K562 (cell line): ENCODE data around the gene VARS1. TPM values are rescaled to one million over a fixed set of nuclear protein-coding genes. Genes with fewer than 3 reads are reported as not detected.

Experiments used
- ATF7 ChIP-seq: fragments of 450-650 bp; IDR thresholded peaks from 2 replicates; pipeline ENCODE4 v1.7.1; 2014; ENCODE audit warnings: mild to moderate bottlenecking, moderate library complexity
- CBFA2T2 ChIP-seq: fragments of 450-650 bp; conservative IDR thresholded peaks from 2 replicates; pipeline ENCODE4 v1.6.1; 2017; ENCODE audit warnings: mild to moderate bottlenecking
- DPF2 ChIP-seq: fragments of 450-650 bp; IDR thresholded peaks from 2 replicates; pipeline ENCODE4 v1.6.1; 2016
- ELF2 ChIP-seq: fragments of 250-450 bp; sonication (Bioruptor Pico); IDR thresholded peaks from 2 replicates; pipeline ENCODE4 v1.5.0; 2021; ENCODE audit warnings: mild to moderate bottlenecking
- ESRRA ChIP-seq: fragments of 450-650 bp; IDR thresholded peaks from 2 replicates; pipeline ENCODE4 v1.6.1; 2014; ENCODE audit warnings: low read depth, mild to moderate bottlenecking, moderate library complexity, borderline replicate concordance
- FIP1L1 ChIP-seq: fragments of 200-400 bp; formaldehyde crosslinking; IDR thresholded peaks from 2 replicates; pipeline ENCODE4 v1.6.1; 2018; ENCODE audit warnings: mild to moderate bottlenecking, low read depth, low read length; ENCODE audit not compliant: poor library complexity, severe bottlenecking
- FOXJ3 ChIP-seq: sonication (generic); formaldehyde crosslinking; IDR thresholded peaks from 2 replicates; pipeline ENCODE4 v1.4.0; 2020; ENCODE audit warnings: mild to moderate bottlenecking, missing genetic modification reagents
- GTF2E2 ChIP-seq: fragments of 200-800 bp; sonication (Bioruptor generic); IDR thresholded peaks from 2 replicates; pipeline ENCODE4 v1.6.1; 2016; ENCODE audit warnings: missing genetic modification characterization, missing compliant biosample characterization
- HOXB6 ChIP-seq: fragments of 250-450 bp; sonication (Bioruptor Pico); IDR thresholded peaks from 2 replicates; pipeline ENCODE4 v1.5.1; 2022; ENCODE audit warnings: mild to moderate bottlenecking, borderline replicate concordance
- MEIS2 ChIP-seq: fragments of 450-650 bp; IDR thresholded peaks from 2 replicates; pipeline ENCODE4 v1.6.1; 2014; ENCODE audit warnings: mild to moderate bottlenecking; ENCODE audit not compliant: partially characterized antibody
- MIER1 ChIP-seq: fragments of 450-650 bp; IDR thresholded peaks from 2 replicates; pipeline ENCODE4 v1.6.1; 2016; ENCODE audit warnings: antibody characterized with exemption, mild to moderate bottlenecking, low read depth
- MYC ChIP-seq, 2 experiments: fragments of 250-450 bp in 1 of 2; sonication (Bioruptor Pico) in 1 of 2; IDR thresholded peaks; 2 replicates each; pipeline versions ENCODE4 v1.5.1 to v1.6.1; 2012 to 2021; ENCODE audit warnings: low read depth in 2 of 2, borderline replicate concordance in 1 of 2, improper control_type of control experiment in 1 of 2, low read length in 1 of 2, mild to moderate bottlenecking in 1 of 2, moderate library complexity in 1 of 2
- PHTF2 ChIP-seq: fragments of 250-450 bp; sonication (Bioruptor Pico); IDR thresholded peaks from 2 replicates; pipeline ENCODE4 v1.5.0; 2021; ENCODE audit warnings: mild to moderate bottlenecking
- SAFB2 ChIP-seq: fragments of 200-400 bp; formaldehyde crosslinking; IDR thresholded peaks from 2 replicates; pipeline ENCODE4 v1.6.1; 2018; ENCODE audit warnings: borderline replicate concordance, low read length, low read depth, moderate library complexity; ENCODE audit not compliant: severe bottlenecking
- TAF1 ChIP-seq: IDR thresholded peaks from 2 replicates; pipeline ENCODE4 v1.6.1; 2011; ENCODE audit warnings: mild to moderate bottlenecking, low read length, moderate library complexity; ENCODE audit not compliant: insufficient read depth, control insufficient read depth, severe bottlenecking; ENCODE audit errors: extremely low read depth
- TBP ChIP-seq: optimal IDR thresholded peaks from 2 replicates; pipeline ENCODE3; 2011; ENCODE audit warnings: low read depth, low read length, improper control_type of control experiment
- ZEB2 ChIP-seq: fragments of 450-650 bp; IDR thresholded peaks from 2 replicates; pipeline ENCODE4 v1.6.1; 2016
- ZFP30 ChIP-seq: fragments of 250-450 bp; sonication (Bioruptor Pico); IDR thresholded peaks from 2 replicates; pipeline ENCODE4 v1.8.0; 2022; ENCODE audit warnings: moderate library complexity, mild to moderate bottlenecking, inconsistent platforms, borderline replicate concordance
- ZNF175 ChIP-seq: fragments of 200-800 bp; sonication (Bioruptor generic); IDR thresholded peaks from 2 replicates; pipeline ENCODE4 v1.6.1; 2016; ENCODE audit warnings: low read depth, mild to moderate bottlenecking, missing genetic modification characterization, missing compliant biosample characterization
- ZNF830 ChIP-seq: fragments of 250-450 bp; sonication (Bioruptor Pico); IDR thresholded peaks from 2 replicates; pipeline ENCODE4 v1.5.0; 2021; ENCODE audit warnings: mild to moderate bottlenecking
- polyA plus RNA-seq, 8 experiments: library from polyadenylated mRNA; depleted of rRNA in 4 of 8; stranded (reverse) in 5 of 8; unstranded in 3 of 8; fragments of >200 nt; fragmentation: Nextera tagmentation in 2 of 8; fragmentation: Illumina TruSeq in 1 of 8; extraction: Ambion mirVana in 2 of 8; extraction: Trizol in 1 of 8; gene quantifications; 2 replicates each; pipeline versions ENCODE4 v1.2.1 to v1.2.3, GENCODE V29; 2011 to 2014; ENCODE audit warnings: inconsistent platforms in 1 of 8, missing spikeins in 1 of 8
- total RNA-seq, 7 experiments: library from RNA; depleted of rRNA in 6 of 7; stranded (reverse); fragments of >200 nt in 6 of 7; fragmentation: Illumina TruSeq in 2 of 7; extraction: Trizol in 2 of 7; gene quantifications; 2 replicates each; pipeline versions ENCODE4 v1.2.1 to v1.2.3, GENCODE V29; 2011 to 2021; ENCODE audit warnings: low replicate concordance in 1 of 7
- TF ChIP-seq, protein P1 (sequence below): IDR thresholded peaks from 2 replicates; pipeline ENCODE4 v1.6.1; 2012; ENCODE audit warnings: low read depth, low read length, improper control_type of control experiment, borderline replicate concordance
- TF ChIP-seq, protein P2 (sequence below): sonication (generic); formaldehyde crosslinking; IDR thresholded peaks from 2 replicates; pipeline ENCODE4 v1.8.0; 2022; ENCODE audit warnings: mild to moderate bottlenecking, missing genetic modification reagents, borderline replicate concordance
- TF ChIP-seq, protein P3 (sequence below): fragments of 250-450 bp; sonication (Bioruptor Pico); IDR thresholded peaks from 2 replicates; pipeline ENCODE4 v1.8.0; 2022; ENCODE audit warnings: inconsistent platforms, mild to moderate bottlenecking, moderate library complexity, borderline replicate concordance

VARS1 gene
- total and polyA plus RNA-seq, 9 of the 15 experiments (the other 6 are each of a cell fraction or from before 2014, with no cell fraction given): 2.9 to 488 (median 130) TPM

DNA sequence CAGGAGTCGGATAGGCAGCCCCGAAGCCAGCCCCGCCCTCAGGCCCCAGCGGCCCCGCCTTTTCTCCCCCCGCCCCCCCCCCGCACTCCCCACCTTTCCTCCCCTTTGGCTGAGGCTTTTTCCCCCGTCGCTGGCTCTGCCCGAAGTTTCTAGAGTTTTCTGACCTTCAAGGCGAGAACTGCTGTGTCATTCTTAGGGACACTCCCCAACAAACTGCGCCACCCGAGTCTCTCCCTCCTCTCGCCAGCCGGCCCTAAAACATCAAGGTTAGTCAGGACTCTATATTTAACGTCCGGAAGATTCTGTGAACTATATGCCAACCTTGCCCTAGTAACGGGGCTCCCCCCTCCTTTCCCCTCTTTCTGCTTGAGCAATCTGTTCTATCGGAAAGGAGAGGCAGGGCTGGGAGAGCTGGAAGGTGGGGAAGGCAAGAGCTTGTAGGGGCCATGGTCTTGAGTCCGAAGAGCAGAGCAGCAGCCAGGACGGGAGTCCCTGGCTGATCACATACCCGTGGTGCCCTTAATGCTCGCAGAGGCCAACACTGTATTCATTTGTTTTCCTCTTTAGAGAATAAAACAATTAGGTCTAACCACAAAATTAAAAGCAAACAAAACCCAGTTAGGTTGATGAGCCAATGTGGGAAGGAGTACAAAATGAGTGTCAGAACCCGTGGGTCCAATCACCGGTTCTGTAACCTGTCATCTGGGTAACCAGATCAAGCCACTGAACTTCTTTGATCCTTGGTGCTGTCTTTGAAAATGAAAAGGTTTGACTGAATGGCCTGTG lies 26.7 kb upstream of the VARS1 start (continued):
- no peak for TF ChIP-seq ESRRA
- peak; percentile 54; the same call in 1 of the 2 replicates for TF ChIP-seq HOXB6 (CRISPR knock-in tag)
- TF ChIP-seq FIP1L1: no peak
- no peak for TF ChIP-seq ZNF830 (CRISPR knock-in tag)
- TF ChIP-seq GTF2E2 (tag): peak; percentile 100
- TF ChIP-seq CBFA2T2: no peak
- 0 out of 2 replicates have a peak, but pooled peaks have one; percentile 18 for TF ChIP-seq ELF2 (CRISPR knock-in tag)
- no peak for TF ChIP-seq DPF2
- no peak; the same call in 1 of the 2 replicates for TF ChIP-seq MYC (IDR thresholded peaks at IDR 0.05; ENCODE audit: low read depth, low read length)
- TF ChIP-seq MYC (CRISPR knock-in tag; IDR thresholded peaks at IDR 0.05; ENCODE audit: borderline replicate concordance, low read depth): no peak; the same call in 1 of the 2 replicates
- peak; percentile 95 for TF ChIP-seq TBP
- TF ChIP-seq ZEB2: no peak
- TF ChIP-seq PHTF2: peak; percentile 84; the same call in 1 of the 2 replicates
- TF ChIP-seq, protein P1, sequence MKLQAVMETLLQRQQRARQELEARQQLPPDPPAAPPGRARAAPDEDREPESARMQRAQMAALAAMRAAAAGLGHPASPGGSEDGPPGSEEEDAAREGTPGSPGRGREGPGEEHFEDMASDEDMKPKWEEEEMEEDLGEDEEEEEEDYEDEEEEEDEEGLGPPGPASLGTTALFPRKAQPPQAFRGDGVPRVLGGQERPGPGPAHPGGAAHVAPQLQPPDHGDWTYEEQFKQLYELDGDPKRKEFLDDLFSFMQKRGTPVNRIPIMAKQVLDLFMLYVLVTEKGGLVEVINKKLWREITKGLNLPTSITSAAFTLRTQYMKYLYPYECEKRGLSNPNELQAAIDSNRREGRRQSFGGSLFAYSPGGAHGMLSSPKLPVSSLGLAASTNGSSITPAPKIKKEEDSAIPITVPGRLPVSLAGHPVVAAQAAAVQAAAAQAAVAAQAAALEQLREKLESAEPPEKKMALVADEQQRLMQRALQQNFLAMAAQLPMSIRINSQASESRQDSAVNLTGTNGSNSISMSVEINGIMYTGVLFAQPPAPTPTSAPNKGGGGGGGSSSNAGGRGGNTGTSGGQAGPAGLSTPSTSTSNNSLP: no peak
- TF ChIP-seq ATF7: no peak
- TF ChIP-seq FOXJ3 (CRISPR knock-in tag): no peak
- TF ChIP-seq SAFB2: no peak
- TF ChIP-seq MIER1: no peak
- TF ChIP-seq, protein P2, sequence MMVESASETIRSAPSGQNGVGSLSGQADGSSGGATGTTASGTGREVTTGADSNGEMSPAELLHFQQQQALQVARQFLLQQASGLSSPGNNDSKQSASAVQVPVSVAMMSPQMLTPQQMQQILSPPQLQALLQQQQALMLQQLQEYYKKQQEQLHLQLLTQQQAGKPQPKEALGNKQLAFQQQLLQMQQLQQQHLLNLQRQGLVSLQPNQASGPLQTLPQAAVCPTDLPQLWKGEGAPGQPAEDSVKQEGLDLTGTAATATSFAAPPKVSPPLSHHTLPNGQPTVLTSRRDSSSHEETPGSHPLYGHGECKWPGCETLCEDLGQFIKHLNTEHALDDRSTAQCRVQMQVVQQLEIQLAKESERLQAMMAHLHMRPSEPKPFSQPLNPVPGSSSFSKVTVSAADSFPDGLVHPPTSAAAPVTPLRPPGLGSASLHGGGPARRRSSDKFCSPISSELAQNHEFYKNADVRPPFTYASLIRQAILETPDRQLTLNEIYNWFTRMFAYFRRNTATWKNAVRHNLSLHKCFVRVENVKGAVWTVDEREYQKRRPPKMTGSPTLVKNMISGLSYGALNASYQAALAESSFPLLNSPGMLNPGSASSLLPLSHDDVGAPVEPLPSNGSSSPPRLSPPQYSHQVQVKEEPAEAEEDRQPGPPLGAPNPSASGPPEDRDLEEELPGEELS (CRISPR knock-in tag): no peak
- no peak; the same call in 1 of the 2 replicates for TF ChIP-seq ZNF175 (CRISPR knock-in tag)
- TF ChIP-seq TAF1: peak; percentile 100
- TF ChIP-seq, protein P3, sequence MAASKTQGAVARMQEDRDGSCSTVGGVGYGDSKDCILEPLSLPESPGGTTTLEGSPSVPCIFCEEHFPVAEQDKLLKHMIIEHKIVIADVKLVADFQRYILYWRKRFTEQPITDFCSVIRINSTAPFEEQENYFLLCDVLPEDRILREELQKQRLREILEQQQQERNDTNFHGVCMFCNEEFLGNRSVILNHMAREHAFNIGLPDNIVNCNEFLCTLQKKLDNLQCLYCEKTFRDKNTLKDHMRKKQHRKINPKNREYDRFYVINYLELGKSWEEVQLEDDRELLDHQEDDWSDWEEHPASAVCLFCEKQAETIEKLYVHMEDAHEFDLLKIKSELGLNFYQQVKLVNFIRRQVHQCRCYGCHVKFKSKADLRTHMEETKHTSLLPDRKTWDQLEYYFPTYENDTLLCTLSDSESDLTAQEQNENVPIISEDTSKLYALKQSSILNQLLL (CRISPR knock-in tag): no peak
- TF ChIP-seq MEIS2: no peak
- no peak for TF ChIP-seq ZFP30 (CRISPR knock-in tag)
